Measurements from ENCODE around the gene UBE3A. TPM values are rescaled to one million over a fixed set of nuclear protein-coding genes. Genes with fewer than 3 reads are reported as not detected.
"Not testable (repeated sequence)": the region's sequence is repeated elsewhere in the genome, so short reads cannot be mapped to it uniquely, and the experiment has no call there.

The UBE3A gene
- total RNA-seq, 1 donor from 2014 or later = 88.0 TPM

GRCh38 chr15:25415217-25415616, 23.6 kb downstream of the UBE3A start:
- H3K36me3 Mint-ChIP-seq (ENCODE audit: unreplicated experiment) = peaks cover 13% of the 10 kb centered on the region

GRCh38 chr15:25410649-25411048, 28.2 kb downstream of the UBE3A start:
- Mint-ChIP-seq H3K36me3 (ENCODE audit: unreplicated experiment) (peaks cover 3% of the 10 kb centered on the region), H3K27me3 (ENCODE audit: unreplicated experiment) (no peaks in the 10 kb centered on the region), H3K4me1 (ENCODE audit: unreplicated experiment) (peaks cover 19% of the 10 kb centered on the region), H3K4me3 (ENCODE audit: unreplicated experiment) (no peak overlapping the region), H3K27ac (ENCODE audit: unreplicated experiment) (no peak overlapping the region), H3K9me3 (ENCODE audit: unreplicated experiment) (no peaks in the 10 kb centered on the region)
- no peak for TF ChIP-seq CTCF (IDR thresholded peaks at IDR 0.05)
- no peak for DNase-seq (ENCODE audit: extremely low spot score, unreplicated experiment)

More at GRCh38 chr15:25415217-25415616, 23.6 kb downstream of the UBE3A start:
- Mint-ChIP-seq H3K4me3 (ENCODE audit: unreplicated experiment) (no peak overlapping the region), H3K9me3 (ENCODE audit: unreplicated experiment) (peaks cover 16% of the 10 kb centered on the region), H3K27ac (ENCODE audit: unreplicated experiment) (no peak overlapping the region), H3K27me3 (ENCODE audit: unreplicated experiment) (no peaks in the 10 kb centered on the region), H3K4me1 (ENCODE audit: unreplicated experiment) (peaks cover 17% of the 10 kb centered on the region)
- no peak for TF ChIP-seq CTCF (IDR thresholded peaks at IDR 0.05)
- DNase-seq (ENCODE audit: extremely low spot score, unreplicated experiment) = no peak

- H3K27me3 Mint-ChIP-seq (ENCODE audit: unreplicated experiment) = not testable (repeated sequence)
These were observed 29.1 kb downstream of the UBE3A start for GRCh38 chr15:25409731-25410130.

GRCh38 chr15:25408929-25409328, 29.9 kb downstream of the UBE3A start:
- Mint-ChIP-seq H3K27ac (ENCODE audit: unreplicated experiment) (no peak overlapping the region), H3K4me3 (ENCODE audit: unreplicated experiment) (no peak overlapping the region), H3K9me3 (ENCODE audit: unreplicated experiment) (no peaks in the 10 kb centered on the region), H3K4me1 (ENCODE audit: unreplicated experiment) (peaks cover 19% of the 10 kb centered on the region), H3K36me3 (ENCODE audit: unreplicated experiment) (peaks cover 11% of the 10 kb centered on the region), H3K27me3 (ENCODE audit: unreplicated experiment) (no peaks in the 10 kb centered on the region)
- no peak for DNase-seq (ENCODE audit: extremely low spot score, unreplicated experiment)
- TF ChIP-seq CTCF (IDR thresholded peaks at IDR 0.05) = no peak

More at GRCh38 chr15:25409731-25410130, 29.1 kb downstream of the UBE3A start:
- not testable (repeated sequence) for H3K9me3 Mint-ChIP-seq (ENCODE audit: unreplicated experiment); H3K36me3 Mint-ChIP-seq (ENCODE audit: unreplicated experiment); H3K4me3 Mint-ChIP-seq (ENCODE audit: unreplicated experiment); DNase-seq (ENCODE audit: extremely low spot score, unreplicated experiment); H3K27ac Mint-ChIP-seq (ENCODE audit: unreplicated experiment)
- H3K4me1 Mint-ChIP-seq (ENCODE audit: unreplicated experiment) = peaks cover 19% of the 10 kb centered on the region

- DNase-seq (ENCODE audit: extremely low spot score, unreplicated experiment) = no peak
- H3K36me3 Mint-ChIP-seq (ENCODE audit: unreplicated experiment) = peaks cover 13% of the 10 kb centered on the region
These were observed 30.4 kb downstream of the UBE3A start for GRCh38 chr15:25408428-25408827.

More at GRCh38 chr15:25408428-25408827, 30.4 kb downstream of the UBE3A start:
- Mint-ChIP-seq H3K4me1 (ENCODE audit: unreplicated experiment) (peaks cover 18% of the 10 kb centered on the region), H3K27ac (ENCODE audit: unreplicated experiment) (no peak overlapping the region), H3K4me3 (ENCODE audit: unreplicated experiment) (no peak overlapping the region), H3K9me3 (ENCODE audit: unreplicated experiment) (no peaks in the 10 kb centered on the region), H3K27me3 (ENCODE audit: unreplicated experiment) (no peaks in the 10 kb centered on the region)
- no peak for TF ChIP-seq CTCF (IDR thresholded peaks at IDR 0.05)
